ENCODE results near the gene NTRK3.

DNA sequence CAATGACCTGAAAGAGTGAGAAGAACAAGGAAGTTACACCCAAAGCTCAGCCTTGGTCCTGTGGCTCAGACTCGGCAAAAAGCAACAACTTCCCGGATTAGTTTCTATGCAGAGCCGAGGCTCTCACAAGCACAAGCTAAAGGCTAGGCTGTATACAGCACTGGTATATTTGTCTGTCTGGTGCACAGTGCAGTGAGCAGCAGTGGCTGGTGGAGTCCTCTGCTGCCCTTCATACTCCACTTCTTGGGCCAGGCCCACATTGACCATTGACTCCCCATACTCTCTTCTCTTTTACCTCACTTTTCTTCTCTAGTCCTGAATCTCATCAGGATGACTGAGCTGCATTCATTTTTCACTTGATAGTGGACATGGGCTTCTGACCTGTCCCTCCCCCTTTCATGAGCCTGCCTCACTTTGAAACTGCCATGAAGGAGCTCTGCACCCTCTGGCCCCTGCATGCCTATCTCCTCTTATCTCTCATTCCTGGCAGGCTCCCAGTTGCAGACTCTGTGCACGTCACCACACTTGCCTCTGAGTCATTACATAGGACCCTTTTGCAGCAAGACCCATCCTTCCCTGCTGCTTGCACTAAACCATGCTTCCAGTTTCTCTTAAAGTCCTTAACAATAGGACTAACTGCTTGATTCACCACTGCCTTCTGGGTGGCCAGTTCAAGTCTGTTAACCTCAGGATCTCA, 379.3 kb downstream of the NTRK3 start:
- TF ChIP-seq, protein P1, sequence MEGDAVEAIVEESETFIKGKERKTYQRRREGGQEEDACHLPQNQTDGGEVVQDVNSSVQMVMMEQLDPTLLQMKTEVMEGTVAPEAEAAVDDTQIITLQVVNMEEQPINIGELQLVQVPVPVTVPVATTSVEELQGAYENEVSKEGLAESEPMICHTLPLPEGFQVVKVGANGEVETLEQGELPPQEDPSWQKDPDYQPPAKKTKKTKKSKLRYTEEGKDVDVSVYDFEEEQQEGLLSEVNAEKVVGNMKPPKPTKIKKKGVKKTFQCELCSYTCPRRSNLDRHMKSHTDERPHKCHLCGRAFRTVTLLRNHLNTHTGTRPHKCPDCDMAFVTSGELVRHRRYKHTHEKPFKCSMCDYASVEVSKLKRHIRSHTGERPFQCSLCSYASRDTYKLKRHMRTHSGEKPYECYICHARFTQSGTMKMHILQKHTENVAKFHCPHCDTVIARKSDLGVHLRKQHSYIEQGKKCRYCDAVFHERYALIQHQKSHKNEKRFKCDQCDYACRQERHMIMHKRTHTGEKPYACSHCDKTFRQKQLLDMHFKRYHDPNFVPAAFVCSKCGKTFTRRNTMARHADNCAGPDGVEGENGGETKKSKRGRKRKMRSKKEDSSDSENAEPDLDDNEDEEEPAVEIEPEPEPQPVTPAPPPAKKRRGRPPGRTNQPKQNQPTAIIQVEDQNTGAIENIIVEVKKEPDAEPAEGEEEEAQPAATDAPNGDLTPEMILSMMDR (conservative IDR thresholded peaks at IDR 0.05): no peak
- no peak for TF ChIP-seq EZH2 (IDR thresholded peaks at IDR 0.05; ENCODE audit: low read depth)

Data from PC-9 (cell line).